SK-N-SH (cell line): ENCODE measurements around the gene QTRT2. TPM values are rescaled to one million over a fixed set of nuclear protein-coding genes. Genes with fewer than 3 reads are reported as not detected.

Experiments used
- CTCF ChIA-PET: fragments of 300-600, 350-600 bp; formaldehyde crosslinking; extraction: SDS; loops from one replicate; lab custom pipeline; 2021; lab: Yijun Ruan, JAX
- POLR2A ChIA-PET: fragments of 350-600 bp; sonication (Branson Sonifier 250); formaldehyde crosslinking; extraction: SDS; loops from one replicate; lab custom pipeline; 2020; ENCODE audit warnings: antibody characterized with exemption, inconsistent platforms; lab: Yijun Ruan, JAX
- DNase-seq: peaks from one replicate; pipeline ENCODE4 v3.0.0; 2012
- H2AFZ ChIP-seq: fragments of 200-600 bp; sonication (generic); 2 replicates; pipeline ENCODE4 v1.8.1; 2016; ENCODE audit warnings: antibody characterized with exemption, mild to moderate bottlenecking, low read depth
- H3F3A ChIP-seq: fragments of 200-600 bp; sonication (generic); replicated peaks from 2 replicates; pipeline ENCODE3; 2016; ENCODE audit warnings: antibody characterized with exemption, mild to moderate bottlenecking; ENCODE audit not compliant: insufficient read depth
- H3K27ac ChIP-seq, 2 experiments: fragments of 200-500 bp in 1 of 2; fragments of 200-600 bp in 1 of 2; sonication (Bioruptor generic) in 1 of 2; sonication (generic), shearing (Covaris generic) in 1 of 2; 2 replicates each; pipeline versions ENCODE4 v1.5.1 to v1.6.1; 2014 to 2016; ENCODE audit warnings: low read depth in 2 of 2, inconsistent platforms in 1 of 2, low read length in 1 of 2, mild to moderate bottlenecking in 1 of 2, mixed read lengths in 1 of 2
- H3K27me3 ChIP-seq: fragments of 200-600 bp; sonication (generic), shearing (Covaris generic); 2 replicates; pipeline ENCODE4 v1.6.1; 2016; ENCODE audit warnings: mixed run types; ENCODE audit not compliant: insufficient read depth
- H3K36me3 ChIP-seq, 2 experiments: fragments of 200-500 bp in 1 of 2; fragments of 200-600 bp in 1 of 2; sonication (Bioruptor generic) in 1 of 2; sonication (generic) in 1 of 2; replicated peaks in 1 of 2; 2 replicates each; pipeline versions ENCODE3 to v1.5.1; 2014 to 2016; ENCODE audit warnings: low read length in 1 of 2, mild to moderate bottlenecking in 1 of 2; ENCODE audit not compliant: insufficient read depth in 2 of 2, control insufficient read depth in 1 of 2
- H3K4me1 ChIP-seq, 2 experiments: fragments of 200-500 bp in 1 of 2; fragments of 200-600 bp in 1 of 2; sonication (Bioruptor generic) in 1 of 2; sonication (generic), shearing (Covaris generic) in 1 of 2; 2 replicates each; pipeline versions ENCODE4 v1.5.1 to v1.6.1; 2014 to 2016; ENCODE audit warnings: low read depth in 1 of 2, low read length in 1 of 2, mixed run types in 1 of 2; ENCODE audit not compliant: insufficient read depth in 2 of 2, control insufficient read depth in 1 of 2
- H3K4me2 ChIP-seq: fragments of 200-600 bp; sonication (generic), shearing (Covaris generic); 2 replicates; pipeline ENCODE4 v1.6.1; 2017; ENCODE audit warnings: mixed run types
- H3K4me3 ChIP-seq, 2 experiments: fragments of 200-500 bp in 1 of 2; fragments of 200-600 bp in 1 of 2; sonication (Bioruptor generic) in 1 of 2; sonication (generic), shearing (Covaris generic) in 1 of 2; 2 replicates each; pipeline versions ENCODE4 v1.5.1 to v1.8.1; 2014 to 2016; ENCODE audit warnings: low read depth in 2 of 2, inconsistent platforms in 1 of 2, low read length in 1 of 2, mild to moderate bottlenecking in 1 of 2, mixed read lengths in 1 of 2, moderate library complexity in 1 of 2
- H3K79me2 ChIP-seq: fragments of 200-600 bp; sonication (generic); 2 replicates; pipeline ENCODE4 v1.8.1; 2017; ENCODE audit warnings: mild to moderate bottlenecking; ENCODE audit not compliant: insufficient read depth
- H3K9ac ChIP-seq: fragments of 200-600 bp; sonication (generic); 2 replicates; pipeline ENCODE4 v1.6.1; 2017; ENCODE audit warnings: mixed run types
- H3K9me2 ChIP-seq: fragments of 200-600 bp; sonication (generic); 2 replicates; pipeline ENCODE4 v1.6.1; 2017; ENCODE audit warnings: mixed run types
- H3K9me3 ChIP-seq: fragments of 200-600 bp; sonication (generic); 2 replicates; pipeline ENCODE4 v1.6.1; 2017; ENCODE audit warnings: mixed run types, mild to moderate bottlenecking, moderate library complexity
- H4K20me1 ChIP-seq: fragments of 200-600 bp; sonication (generic); 2 replicates; pipeline ENCODE4 v1.6.1; 2017; ENCODE audit warnings: mild to moderate bottlenecking, mixed run types; ENCODE audit not compliant: insufficient read depth
- CHD2 ChIP-seq: fragments of 150-350 bp; IDR thresholded peaks from 2 replicates; pipeline ENCODE4 v1.6.1; 2018; ENCODE audit warnings: low read length; ENCODE audit not compliant: partially characterized antibody
- ELF1 ChIP-seq: IDR thresholded peaks from 2 replicates; pipeline ENCODE4 v1.4.0; 2012
- EP300 ChIP-seq, 2 experiments: IDR thresholded peaks; 2 replicates each; pipeline versions ENCODE4 v1.4.0 to v1.6.1; 2012; ENCODE audit warnings: borderline replicate concordance in 1 of 2, low read depth in 1 of 2, low read length in 1 of 2
- FOSL2 ChIP-seq: IDR thresholded peaks from 2 replicates; pipeline ENCODE4 v1.4.0; 2012; ENCODE audit warnings: low read depth, mild to moderate bottlenecking, moderate library complexity, borderline replicate concordance
- FOXJ3 ChIP-seq: sonication (generic); formaldehyde crosslinking; IDR thresholded peaks from 2 replicates; pipeline ENCODE4 v1.5.1; 2020; ENCODE audit warnings: mild to moderate bottlenecking, missing genetic modification reagents
- FOXM1 ChIP-seq: IDR thresholded peaks from 2 replicates; pipeline ENCODE4 v1.4.0; 2012; ENCODE audit warnings: low read depth, mild to moderate bottlenecking
- GATA2 ChIP-seq: sonication (generic); formaldehyde crosslinking; IDR thresholded peaks from 2 replicates; pipeline ENCODE4 v1.5.0; 2020; ENCODE audit warnings: mild to moderate bottlenecking, missing genetic modification reagents
- IRF3 ChIP-seq: fragments of 150-350 bp; IDR thresholded peaks from 2 replicates; pipeline ENCODE4 v1.6.1; 2016; ENCODE audit warnings: mild to moderate bottlenecking, low read depth, low read length
- MEF2A ChIP-seq: IDR thresholded peaks from 2 replicates; pipeline ENCODE4 v1.4.0; 2012; ENCODE audit warnings: low read depth, borderline replicate concordance
- NRF1 ChIP-seq: IDR thresholded peaks from 2 replicates; pipeline ENCODE4 v1.6.1; 2012; ENCODE audit warnings: low read depth, mild to moderate bottlenecking, low read length
- PBX3 ChIP-seq: IDR thresholded peaks from 2 replicates; pipeline ENCODE4; 2012
- POLR2AphosphoS5 ChIP-seq: IDR thresholded peaks from 2 replicates; pipeline ENCODE4 v1.6.1; 2012; ENCODE audit warnings: low read depth, low read length
- RAD21 ChIP-seq: IDR thresholded peaks from 2 replicates; pipeline ENCODE4 v1.6.1; 2012; ENCODE audit warnings: mild to moderate bottlenecking, low read length
- RCOR1 ChIP-seq: fragments of 150-350 bp; IDR thresholded peaks from 2 replicates; pipeline ENCODE4 v1.6.1; 2017; ENCODE audit warnings: antibody characterized with exemption, low read length
- RFX5 ChIP-seq: IDR thresholded peaks from 2 replicates; pipeline ENCODE4 v1.6.1; 2012; ENCODE audit warnings: mild to moderate bottlenecking, improper control_type of control experiment, low read length
- TAF1 ChIP-seq: IDR thresholded peaks from 2 replicates; pipeline ENCODE4 v1.6.1; 2012; ENCODE audit warnings: low read depth, mild to moderate bottlenecking, low read length, moderate library complexity, borderline replicate concordance
- TCF12 ChIP-seq: IDR thresholded peaks from 2 replicates; pipeline ENCODE4 v1.4.0; 2012
- TEAD4 ChIP-seq: IDR thresholded peaks from 2 replicates; pipeline ENCODE4 v1.4.0; 2012; ENCODE audit warnings: mild to moderate bottlenecking, borderline replicate concordance; ENCODE audit not compliant: insufficient read depth
- USF2 ChIP-seq: fragments of 150-350 bp; IDR thresholded peaks from 2 replicates; pipeline ENCODE4 v1.6.1; 2017; ENCODE audit warnings: antibody characterized with exemption, low read length, low read depth, borderline replicate concordance
- WGBS: methylation state at CpG from one replicate; pipeline ENCODE4 v1.1.6; 2017; ENCODE audit warnings: low lambda C conversion rate; 5-methylcytosine and 5-hydroxymethylcytosine counted together
- polyA plus RNA-seq, 3 experiments: library from polyadenylated mRNA; depleted of rRNA; stranded (reverse); fragments of >200 nt; gene quantifications; 2 replicates each; pipeline ENCODE4 v1.2.3, GENCODE V29; 2012

QTRT2 gene
- polyA plus RNA-seq, 1 of the 3 experiments (the other 2 are of a cell fraction) = 6.2 TPM

DNA sequence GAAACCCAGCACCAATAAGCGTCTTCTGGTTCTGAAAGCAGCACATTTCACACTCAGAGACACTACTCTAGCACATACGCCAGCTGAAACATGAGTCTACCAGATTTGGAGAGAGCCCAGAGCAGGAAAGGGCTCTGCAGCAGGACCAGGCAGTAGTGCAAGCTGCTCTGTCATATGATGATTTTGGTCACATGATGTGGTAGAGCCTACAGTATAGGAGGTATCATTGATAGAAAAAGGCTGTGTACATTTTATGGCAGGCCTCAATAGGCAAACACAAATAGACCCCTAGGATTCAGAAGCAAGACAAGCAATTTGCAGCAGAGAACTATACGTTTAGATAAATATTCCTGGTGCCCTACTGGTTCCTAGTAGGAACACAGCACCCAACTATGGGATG lies 58.2 kb downstream of the QTRT2 start:
- CTCF ChIA-PET = no interaction called here
- Histone ChIP-seq H2AFZ (no peak overlapping the region), H3K27ac (no peak overlapping the region), H3K4me3 (no peak overlapping the region), H3K4me1 (no peaks in the 10 kb centered on the region), H4K20me1 (no peaks in the 10 kb centered on the region), H3K9me2 (no peaks in the 10 kb centered on the region), H3K79me2 (no peaks in the 10 kb centered on the region), H3K4me2 (no peak overlapping the region), H3K9me3 (no peaks in the 10 kb centered on the region), H3K36me3 (no peaks in the 10 kb centered on the region), H3K27me3 (no peaks in the 10 kb centered on the region), H3K9ac (no peak overlapping the region), H3F3A (peaks cover 3% of the 10 kb centered on the region)
- TF ChIP-seq TEAD4 (no peak), POLR2AphosphoS5 (no peak), USF2 (no peak)
- no peak for DNase-seq
- 59% methylated on average over 3 of the region's 3 CpGs for WGBS
- POLR2A ChIA-PET = no interaction called here

DNA sequence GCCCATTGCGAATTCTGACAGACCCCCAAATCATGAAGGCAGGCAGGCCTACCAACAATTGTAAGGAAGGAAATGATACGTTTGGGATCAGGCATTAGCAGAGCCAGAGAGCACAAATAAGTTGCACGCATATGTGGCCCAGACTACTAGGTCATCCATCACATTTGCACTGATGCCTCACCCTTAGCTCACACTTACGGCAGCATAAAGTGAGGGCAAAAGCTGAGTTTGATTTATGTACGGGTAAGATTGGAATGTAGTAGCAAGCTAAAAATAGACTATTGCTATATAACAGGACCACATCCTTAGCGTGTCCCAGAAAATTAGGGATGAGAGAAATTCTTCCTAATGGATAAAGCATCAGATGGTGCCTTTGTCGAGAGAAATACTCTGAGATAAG lies 58.6 kb downstream of the QTRT2 start:
- POLR2A ChIA-PET = no interaction called here
- no peak for DNase-seq
- CTCF ChIA-PET = no interaction called here

More for the DNA sequence above, 58.6 kb downstream of the QTRT2 start:
- no peak overlapping the region for H2AFZ ChIP-seq
- no peaks in the 10 kb centered on the region for H3K27me3 ChIP-seq
- H4K20me1 ChIP-seq = no peaks in the 10 kb centered on the region
- no peaks in the 10 kb centered on the region for H3K9me3 ChIP-seq
- no peak overlapping the region for H3K4me2 ChIP-seq
- no peaks in the 10 kb centered on the region for H3K36me3 ChIP-seq
- H3F3A ChIP-seq = peaks cover 4% of the 10 kb centered on the region
- H3K27ac ChIP-seq = no peak overlapping the region
- H3K79me2 ChIP-seq = no peaks in the 10 kb centered on the region
- 67% methylated on average over 7 of the region's 7 CpGs for WGBS
- no peaks in the 10 kb centered on the region for H3K9me2 ChIP-seq
- H3K4me3 ChIP-seq = no peak overlapping the region
- H3K4me1 ChIP-seq = peaks cover 0 to 2% of the 10 kb centered on the region in 2 experiments; a peak in 1 of 4 replicates
- no peak overlapping the region for H3K9ac ChIP-seq
- TF ChIP-seq TCF12 = no peak
- no peak for TF ChIP-seq PBX3
- no peak for TF ChIP-seq USF2
- TF ChIP-seq ELF1 = no peak
- TF ChIP-seq TEAD4 = no peak
- TF ChIP-seq FOSL2 = no peak
- TF ChIP-seq EP300 (IDR thresholded peaks at IDR 0.05; ENCODE audit: borderline replicate concordance in 1 of 2, low read depth in 1 of 2, low read length in 1 of 2) = no peak
- no peak for TF ChIP-seq FOXM1
- TF ChIP-seq MEF2A = no peak
- TF ChIP-seq CHD2 = no peak
- TF ChIP-seq FOXJ3 = no peak
- TF ChIP-seq RCOR1 = no peak
- TF ChIP-seq POLR2AphosphoS5 = no peak
- no peak for TF ChIP-seq NRF1
- no peak for TF ChIP-seq GATA2 (CRISPR knock-in tag)
- TF ChIP-seq RFX5 = no peak
- no peak for TF ChIP-seq TAF1
- no peak for TF ChIP-seq IRF3
- no peak for TF ChIP-seq RAD21
